ENCODE results near the gene PDE2A.
A peak's percentile ranks its signal among the peaks of the same experiment; 100 is the strongest.

The PDE2A gene

GRCh38 chr11:72684236-72684912, 10.2 kb upstream of the PDE2A start:
- DNase-seq (ENCODE audit: low read depth, low spot score), result peak; percentile 71

- peak; percentile 88 for DNase-seq (ENCODE audit: low read depth, low spot score)
Observed at GRCh38 chr11:72683782-72684200, 9.6 kb upstream of the PDE2A start.

GRCh38 chr11:72682858-72683243, 8.6 kb upstream of the PDE2A start:
- no peak for DNase-seq (ENCODE audit: low read depth, low spot score)

GRCh38 chr11:72682238-72682857, 8.1 kb upstream of the PDE2A start:
- DNase-seq (ENCODE audit: low read depth, low spot score), result no peak

GRCh38 chr11:72681226-72682153, 7.3 kb upstream of the PDE2A start:
- no peak for DNase-seq (ENCODE audit: low read depth, low spot score)

GRCh38 chr11:72680624-72681158, 6.5 kb upstream of the PDE2A start:
- DNase-seq (ENCODE audit: low read depth, low spot score), result no peak

- DNase-seq (ENCODE audit: low read depth, low spot score), result no peak
Observed at GRCh38 chr11:72679869-72680268, 5.6 kb upstream of the PDE2A start.

GRCh38 chr11:72678524-72678923, 4.3 kb upstream of the PDE2A start:
- DNase-seq (ENCODE audit: low read depth, low spot score), result no peak

- DNase-seq (ENCODE audit: low read depth, low spot score), result peak; percentile 85
Observed at GRCh38 chr11:72676861-72677341, 2.7 kb upstream of the PDE2A start.

GRCh38 chr11:72675221-72675620, 999 bp upstream of the PDE2A start:
- DNase-seq (ENCODE audit: low read depth, low spot score), result no peak

GRCh38 chr11:72673284-72673942, 809 bp downstream of the PDE2A start:
- no peak for DNase-seq (ENCODE audit: low read depth, low spot score)

GRCh38 chr11:72672597-72673238, 1.5 kb downstream of the PDE2A start:
- DNase-seq (ENCODE audit: low read depth, low spot score), result no peak

GRCh38 chr11:72671152-72672099, 2.8 kb downstream of the PDE2A start:
- DNase-seq (ENCODE audit: low read depth, low spot score), result no peak

- peak; percentile 54 for DNase-seq (ENCODE audit: low read depth, low spot score)
Observed at GRCh38 chr11:72670041-72670440, 4.2 kb downstream of the PDE2A start.

GRCh38 chr11:72669527-72669926, 4.7 kb downstream of the PDE2A start:
- no peak for DNase-seq (ENCODE audit: low read depth, low spot score)

GRCh38 chr11:72668629-72669347, 5.4 kb downstream of the PDE2A start:
- DNase-seq (ENCODE audit: low read depth, low spot score), result peak; percentile 61

GRCh38 chr11:72665911-72666472, 8.2 kb downstream of the PDE2A start:
- DNase-seq (ENCODE audit: low read depth, low spot score), result peak; percentile 64

- no peak for DNase-seq (ENCODE audit: low read depth, low spot score)
Observed at GRCh38 chr11:72662036-72662435, 12.2 kb downstream of the PDE2A start.

- no peak for DNase-seq (ENCODE audit: low read depth, low spot score)
Observed at GRCh38 chr11:72661486-72661885, 12.7 kb downstream of the PDE2A start.
